Upper lobe of left lung (tissue), 6 donors: ENCODE results near the gene MYH13. TPM values are rescaled to one million over a fixed set of nuclear protein-coding genes. Genes with fewer than 3 reads are reported as not detected.
A peak's percentile ranks its signal among the peaks of the same experiment; 100 is the strongest.

Experiments
- ATAC-seq, 2 donors: fragments of 200-7000 bp; cut with Tn5 transposase; one replicate each; pipeline ENCODE4 v1.9.1; 2022; ENCODE audit warnings: mild to moderate bottlenecking in 2 of 2, moderate library complexity in 2 of 2; ENCODE audit not compliant: low FRiP score in 2 of 2
- DNase-seq, 2 donors: peaks; one replicate each; pipeline ENCODE4 v3.0.0-alpha.2; 2019 to 2020
- H3K27ac ChIP-seq, 4 donors: fragments of 200-600 bp; sonication (generic); one replicate each; pipeline ENCODE4 v1.5.1; 2016 to 2019
- H3K27me3 ChIP-seq, 4 donors: fragments of 200-600 bp; sonication (generic); one replicate each; pipeline ENCODE4 v1.5.1; 2017 to 2019
- H3K36me3 ChIP-seq, 4 donors: fragments of 200-600 bp; sonication (generic); one replicate each; pipeline ENCODE4 v1.5.1; 2016 to 2019
- H3K4me1 ChIP-seq, 4 donors: fragments of 200-600 bp; sonication (generic); one replicate each; pipeline ENCODE4 v1.5.1; 2018 to 2019
- H3K4me3 ChIP-seq, 4 donors: fragments of 200-600 bp; sonication (generic); one replicate each; pipeline ENCODE4 v1.5.1; 2017 to 2019; ENCODE audit warnings: mild to moderate bottlenecking in 2 of 4, moderate library complexity in 1 of 4
- H3K9me3 ChIP-seq, 4 donors: fragments of 200-600 bp; sonication (generic); one replicate each; pipeline ENCODE4 v1.5.1; 2018 to 2019
- CTCF ChIP-seq, 6 experiments: fragments of 450-650 bp in 4 of 6; fragments of 200-600 bp in 2 of 6; sonication (generic) in 2 of 6; IDR thresholded peaks; one replicate each; pipeline ENCODE4 v1.5.1; 2016 to 2019; ENCODE audit warnings: antibody characterized with exemption in 6 of 6
- EP300 ChIP-seq, 4 donors: sonication (generic); formaldehyde crosslinking; IDR thresholded peaks; one replicate each; pipeline ENCODE4 v1.5.1; 2017; ENCODE audit warnings: antibody characterized with exemption in 4 of 4, control low read depth in 2 of 4
- POLR2A ChIP-seq, 4 donors: fragments of 450-650 bp; IDR thresholded peaks; one replicate each; pipeline ENCODE4 v1.5.1; 2016 to 2017; ENCODE audit warnings: antibody characterized with exemption in 4 of 4, mild to moderate bottlenecking in 2 of 4
- POLR2AphosphoS5 ChIP-seq, 2 donors: sonication (generic); formaldehyde crosslinking; IDR thresholded peaks; one replicate each; pipeline ENCODE4 v1.5.1; 2017; ENCODE audit warnings: antibody characterized with exemption in 2 of 2
- WGBS, 2 donors: methylation state at CpG; one replicate each; pipeline ENCODE4 v1.1.5; 2017 to 2018; 5-methylcytosine and 5-hydroxymethylcytosine counted together
- total RNA-seq, 6 donors: library from RNA; depleted of rRNA in 4 of 6; stranded (reverse); fragments of >200 nt in 4 of 6; gene quantifications; one replicate each; pipeline versions ENCODE4 v1.1.0 to v1.2.1, GENCODE V29; 2016 to 2021
- donor health status: DM: no; HTN: no; CAD: no; lungs with moderate emphysema.
- donor health status: DM: no; HTN: yes; CAD: no; lungs with severe emphysema.

The MYH13 gene
- total RNA-seq, 6 donors from 2014 or later = 0.09 to 1.0 TPM; not detected in 4

- Histone ChIP-seq H3K4me3 (no peak overlapping the region), H3K9me3 (no peaks in the 10 kb centered on the region), H3K36me3 (no peaks in the 10 kb centered on the region), H3K4me1 (peaks cover 0 to 3% (median 0%) of the 10 kb centered on the region in 4 donors), H3K27ac (no peak overlapping the region), H3K27me3 (no peaks in the 10 kb centered on the region)
- ATAC-seq (no peak), DNase-seq (no peak)
- no peak for TF ChIP-seq EP300 (IDR thresholded peaks at IDR 0.05)
- no peak for TF ChIP-seq POLR2A (IDR thresholded peaks at IDR 0.05)
- no peak for TF ChIP-seq POLR2AphosphoS5 (IDR thresholded peaks at IDR 0.05)
- TF ChIP-seq CTCF (IDR thresholded peaks at IDR 0.05) = peak in 1 of 6 experiments; percentile 2
- WGBS, 2 donors = 69 to 70% methylated on average over 5 of the region's 5 CpGs
Measured at GRCh38 chr17:10317543-10317834, 55.3 kb downstream of the MYH13 start.

GRCh38 chr17:10316801-10317542, 55.8 kb downstream of the MYH13 start:
- Histone ChIP-seq H3K4me3 (no peak overlapping the region), H3K4me1 (peaks cover 0 to 3% (median 0%) of the 10 kb centered on the region in 4 donors), H3K9me3 (no peaks in the 10 kb centered on the region), H3K27ac (no peak overlapping the region), H3K36me3 (no peaks in the 10 kb centered on the region), H3K27me3 (no peaks in the 10 kb centered on the region)
- peak; percentile 45 to 90 for ATAC-seq
- DNase-seq = peak in 1 of 2 donors; percentile 62
- TF ChIP-seq POLR2AphosphoS5 (IDR thresholded peaks at IDR 0.05) (no peak), EP300 (IDR thresholded peaks at IDR 0.05) (no peak), CTCF (IDR thresholded peaks at IDR 0.05) (peak in 5 of 6 experiments; percentile 25 to 63 (median 44)), POLR2A (IDR thresholded peaks at IDR 0.05) (no peak)
- WGBS, 2 donors = 51 to 60% methylated on average over 18 to 19 of the region's 19 CpGs

GRCh38 chr17:10314329-10314728, 58.5 kb downstream of the MYH13 start:
- H3K9me3 ChIP-seq = no peaks in the 10 kb centered on the region
- ATAC-seq = no peak
- WGBS, 2 donors = 70 to 71% methylated on average over 5 of the region's 5 CpGs
- H3K36me3 ChIP-seq = no peaks in the 10 kb centered on the region
- no peak overlapping the region for H3K4me3 ChIP-seq
- no peak for DNase-seq
- H3K27me3 ChIP-seq = no peaks in the 10 kb centered on the region
- no peak for TF ChIP-seq EP300 (IDR thresholded peaks at IDR 0.05)
- no peak for TF ChIP-seq CTCF (IDR thresholded peaks at IDR 0.05)
- TF ChIP-seq POLR2AphosphoS5 (IDR thresholded peaks at IDR 0.05) = no peak
- no peak for TF ChIP-seq POLR2A (IDR thresholded peaks at IDR 0.05)
- peaks cover 0 to 3% (median 0%) of the 10 kb centered on the region in 4 donors for H3K4me1 ChIP-seq
- no peak overlapping the region for H3K27ac ChIP-seq

GRCh38 chr17:10313037-10313672, 59.7 kb downstream of the MYH13 start:
- H3K27me3 ChIP-seq = no peaks in the 10 kb centered on the region
- 91% methylated on average over 17 of the region's 17 CpGs for WGBS, 2 donors
- H3K9me3 ChIP-seq = no peaks in the 10 kb centered on the region
- H3K4me3 ChIP-seq = no peak overlapping the region
- H3K4me1 ChIP-seq = peaks cover 0 to 3% (median 0%) of the 10 kb centered on the region in 4 donors
- TF ChIP-seq CTCF (IDR thresholded peaks at IDR 0.05) (no peak), EP300 (IDR thresholded peaks at IDR 0.05) (no peak), POLR2A (IDR thresholded peaks at IDR 0.05) (no peak)
- no peak for ATAC-seq
- H3K27ac ChIP-seq = no peak overlapping the region
- DNase-seq = peak in 1 of 2 donors; percentile 51
- H3K36me3 ChIP-seq = no peaks in the 10 kb centered on the region
